Renal cortex interstitium (tissue), 11 donors: ENCODE data around the gene CHCHD6. TPM values are rescaled to one million over a fixed set of nuclear protein-coding genes. Genes with fewer than 3 reads are reported as not detected.

Experiments
- DNase-seq, 11 donors: peaks; one replicate each; pipeline ENCODE4 v3.0.0-alpha.2; 2013; ENCODE audit warnings: low read depth in 9 of 11, low spot score in 4 of 11; ENCODE audit errors: extremely low read depth in 1 of 11
- polyA plus RNA-seq, 3 donors: library from polyadenylated mRNA; unstranded; fragments of 120-200 nt; gene quantifications; one replicate each; pipeline ENCODE4 v1.2.1, GENCODE V29; 2013; ENCODE audit not compliant: insufficient read length in 3 of 3

CHCHD6 gene
- polyA plus RNA-seq, 3 donors = 15.7 to 22.3 (median 21.1) TPM

GRCh38 chr3:126921085-126921824 lies 217.2 kb downstream of the CHCHD6 start:
- peak in 1 of 11 donors; percentile 21 for DNase-seq

- no peak for DNase-seq
Observed at GRCh38 chr3:126922466-126922865, 218.4 kb downstream of the CHCHD6 start.

DNA sequence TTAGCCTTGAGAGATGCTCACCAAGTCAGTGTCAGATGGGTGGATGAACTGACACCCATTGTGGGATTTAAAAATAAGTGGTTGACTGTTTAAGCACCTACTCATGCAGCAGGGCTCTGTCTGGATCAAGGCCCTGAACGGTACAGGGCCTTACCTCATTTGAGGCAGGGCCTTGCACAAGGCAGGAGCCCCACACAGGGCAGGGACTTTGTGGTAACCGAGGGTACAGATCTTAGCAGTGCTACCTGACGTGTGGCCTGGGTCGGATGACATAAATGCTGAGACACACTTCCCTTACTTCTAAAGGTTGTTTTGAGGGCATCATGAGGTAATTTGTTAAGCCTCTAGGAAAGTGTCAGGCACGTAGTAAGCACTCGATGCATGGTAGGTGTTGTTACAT lies 219.4 kb downstream of the CHCHD6 start:
- no peak for DNase-seq

- DNase-seq = no peak
Observed at GRCh38 chr3:126923895-126924294, 219.9 kb downstream of the CHCHD6 start.

DNA sequence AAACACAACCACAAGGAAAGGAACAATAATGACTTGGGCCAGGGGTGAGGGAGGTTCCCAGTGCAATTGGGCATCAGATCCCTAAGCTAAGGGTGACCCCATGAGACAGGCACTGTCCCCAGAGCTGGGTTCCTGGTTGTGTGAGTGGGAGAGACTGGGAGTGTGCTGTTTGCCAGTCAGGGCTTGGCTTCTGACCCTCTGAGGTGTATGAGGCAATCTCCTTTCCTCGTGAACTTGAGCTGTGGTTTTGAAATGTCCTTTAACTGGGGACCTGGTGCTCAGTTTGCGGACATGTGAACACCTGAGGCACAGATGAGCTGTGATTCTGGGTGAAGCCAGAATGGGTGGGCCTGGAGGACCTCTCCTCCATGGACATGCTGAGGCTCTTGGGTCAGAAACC lies 220.4 kb downstream of the CHCHD6 start:
- DNase-seq = no peak

DNA sequence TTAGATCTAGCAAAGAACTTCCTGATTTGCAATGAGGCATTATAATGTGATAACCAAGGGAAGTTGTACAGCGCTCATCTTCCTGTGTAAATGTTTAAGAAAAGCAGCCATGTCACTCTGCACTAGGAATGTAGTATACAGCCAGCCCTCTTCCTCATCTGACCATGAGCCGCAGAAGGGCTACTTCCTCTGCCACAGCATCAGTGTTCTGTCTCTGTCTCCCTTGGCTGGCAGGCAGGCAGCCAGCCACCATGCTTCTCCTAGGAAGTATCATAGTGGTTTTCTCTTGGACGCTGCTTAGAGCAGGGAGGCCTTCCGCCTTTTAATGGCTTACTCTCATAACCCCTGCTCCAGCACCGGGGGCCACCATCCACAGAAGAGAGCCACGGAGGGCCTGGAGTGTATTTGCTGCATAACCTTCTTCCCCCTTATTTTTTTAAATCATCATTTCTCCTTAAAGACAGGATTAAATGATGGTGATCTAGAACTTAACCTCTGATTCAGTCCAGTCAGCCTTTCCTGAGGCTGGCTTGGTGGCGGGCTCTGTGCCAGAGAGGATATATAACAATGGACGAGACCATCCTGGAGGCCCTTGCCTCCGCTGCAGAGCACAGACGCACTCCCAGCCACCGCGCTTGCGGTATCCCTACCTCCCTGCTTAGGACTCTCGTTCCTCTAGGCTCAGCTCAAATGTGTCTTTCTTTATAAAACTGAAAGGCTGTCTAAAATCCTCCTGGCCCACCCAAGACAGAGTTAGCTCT lies 221.6 kb downstream of the CHCHD6 start:
- DNase-seq = no peak

- DNase-seq = no peak
Observed at GRCh38 chr3:126926684-126927400, 222.8 kb downstream of the CHCHD6 start.

- no peak for DNase-seq
Observed at GRCh38 chr3:126927401-126927750, 223.3 kb downstream of the CHCHD6 start.

- no peak for DNase-seq
Observed at GRCh38 chr3:126927846-126928245, 223.8 kb downstream of the CHCHD6 start.

DNA sequence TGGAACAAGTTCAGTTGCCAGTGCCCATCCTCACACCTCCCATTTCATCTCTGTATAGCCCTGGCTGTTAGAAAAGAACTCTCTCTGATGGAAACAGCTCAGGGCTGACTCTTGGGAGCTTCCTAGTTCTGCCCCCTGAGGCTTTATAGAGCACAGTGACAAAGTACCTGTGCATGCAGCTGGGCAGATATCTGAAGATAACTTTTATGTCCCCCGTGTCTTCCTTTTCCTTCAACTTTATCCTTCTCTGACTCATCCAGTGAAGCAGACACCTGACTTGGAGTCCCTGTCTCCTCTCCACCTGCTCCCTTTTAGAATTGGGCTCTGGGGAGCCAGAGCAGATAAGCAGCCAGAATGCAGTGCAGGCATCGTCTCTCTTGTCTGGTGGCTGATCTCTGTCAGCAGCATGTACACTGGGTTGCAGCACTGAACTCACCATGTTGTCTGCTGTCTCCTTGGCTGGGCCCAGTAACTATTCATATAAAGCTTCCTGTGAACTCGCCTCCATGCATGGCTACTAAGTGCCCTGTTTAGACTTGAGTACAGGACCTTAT lies 225.0 kb downstream of the CHCHD6 start:
- DNase-seq = no peak

GRCh38 chr3:126930936-126931600 lies 227.0 kb downstream of the CHCHD6 start:
- DNase-seq = no peak

- DNase-seq = no peak
Observed at GRCh38 chr3:126931806-126932187, 227.8 kb downstream of the CHCHD6 start.

DNA sequence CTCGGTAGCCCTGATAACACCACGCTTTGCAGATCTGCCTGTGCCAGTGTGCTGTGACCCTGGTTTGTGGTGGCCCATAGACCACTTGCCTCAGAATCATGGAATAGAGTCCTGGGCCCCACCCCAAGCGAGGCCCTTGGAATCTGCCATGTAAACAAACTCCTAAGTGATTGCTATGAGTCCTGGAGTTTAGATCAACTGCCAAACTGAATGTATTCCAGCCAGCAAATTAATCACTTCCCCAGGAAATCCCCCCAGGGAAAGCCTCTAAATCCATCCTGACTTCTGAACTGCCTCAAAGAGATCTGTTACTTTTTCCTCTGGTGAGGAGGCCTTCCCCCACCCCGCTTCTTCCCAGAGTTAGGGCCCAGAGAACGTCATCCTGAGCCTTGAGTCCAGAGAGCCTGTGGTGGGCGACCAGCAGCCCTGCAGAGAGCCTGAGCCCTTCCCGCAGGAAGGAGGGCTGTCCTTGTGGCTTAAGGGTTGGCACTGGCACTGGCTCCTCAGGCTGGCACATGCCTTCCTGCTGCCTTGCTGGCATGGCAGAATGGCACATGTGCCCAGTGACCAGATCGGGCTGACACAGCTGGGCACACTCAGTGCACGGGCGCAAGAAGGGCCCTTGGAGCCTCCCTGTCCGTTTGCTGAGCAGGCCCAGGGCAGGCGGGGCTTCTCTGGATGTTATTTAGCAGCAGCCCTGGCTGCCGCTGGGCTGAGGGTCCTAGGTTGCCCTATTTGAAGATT lies 228.3 kb downstream of the CHCHD6 start:
- DNase-seq = peak in 1 of 11 donors; percentile 27

DNA sequence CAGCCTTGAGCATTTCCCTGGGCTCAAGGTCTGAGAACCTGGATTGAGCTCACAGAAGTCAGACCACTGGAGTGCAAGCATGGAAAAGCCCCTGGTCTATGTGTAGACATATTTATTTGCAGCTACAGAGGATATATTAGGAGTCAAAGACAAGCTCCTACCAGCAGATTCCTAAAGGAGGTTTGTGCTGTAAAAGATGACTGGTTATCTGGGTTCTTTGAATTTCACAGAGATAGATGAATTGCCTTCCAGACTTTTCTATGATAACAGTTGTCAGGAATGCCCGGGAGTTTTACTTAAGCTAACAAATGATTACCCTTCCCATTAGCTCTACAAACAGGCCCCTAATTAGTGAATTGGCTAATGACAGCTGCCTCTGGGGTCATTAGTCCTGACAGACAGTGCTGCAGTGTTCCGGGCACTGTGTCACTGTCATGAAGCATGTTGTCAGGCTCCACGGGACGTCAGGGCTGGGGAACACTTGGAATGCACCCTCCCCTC lies 230.0 kb downstream of the CHCHD6 start:
- DNase-seq = peak in 4 of 11 donors; percentile 30 to 48 (median 42)

DNA sequence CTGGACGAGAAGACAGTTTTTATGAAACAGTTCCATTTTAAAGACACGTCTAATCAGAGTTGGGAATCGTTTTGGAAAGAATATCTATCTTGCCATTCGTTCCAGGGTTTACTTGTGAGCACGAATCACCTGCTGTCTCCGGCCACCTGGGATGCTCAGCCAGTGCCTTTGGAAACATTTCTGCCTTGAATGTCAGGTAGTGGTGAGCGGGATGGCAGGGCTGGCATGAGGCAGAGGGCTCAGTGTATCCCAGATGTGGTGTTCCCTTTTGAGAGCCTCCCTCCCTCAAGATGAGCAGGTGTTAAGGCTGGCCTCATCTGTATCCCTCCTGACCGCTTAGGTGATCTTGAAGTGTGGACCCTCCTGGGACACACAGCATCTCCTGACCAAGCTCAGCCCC lies 231.0 kb downstream of the CHCHD6 start:
- DNase-seq = no peak

GRCh38 chr3:126935756-126936509 lies 231.9 kb downstream of the CHCHD6 start:
- no peak for DNase-seq

DNA sequence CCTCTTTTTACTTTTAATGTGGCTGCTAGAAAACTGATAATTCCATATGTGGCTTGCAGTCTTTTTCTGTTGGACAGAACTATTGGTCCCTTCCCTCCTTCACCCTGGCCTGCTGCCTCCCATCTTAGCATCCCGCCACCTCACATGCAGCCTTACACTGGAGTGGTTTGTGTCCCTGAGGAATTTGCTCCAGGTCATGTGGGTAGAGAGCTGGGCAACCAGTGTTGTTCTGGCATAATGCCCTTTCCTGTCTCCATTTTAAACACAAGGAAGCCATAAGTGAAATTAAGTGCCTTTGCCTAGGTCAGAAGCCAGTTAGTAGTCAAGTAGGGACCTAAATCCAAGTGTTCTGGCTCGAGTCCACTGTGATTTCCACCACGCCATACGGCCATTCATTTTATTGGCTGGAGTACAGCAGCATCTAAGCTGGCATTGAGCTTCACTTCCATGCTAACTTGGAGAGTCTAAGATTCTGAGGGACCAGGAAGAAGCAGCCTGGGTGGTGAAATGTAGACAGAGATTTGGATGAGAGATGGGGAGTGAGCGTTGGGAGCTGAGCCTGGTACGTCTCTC lies 232.9 kb downstream of the CHCHD6 start:
- DNase-seq = no peak
